Measurements from ENCODE around the gene CNNM1. TPM values are rescaled to one million over a fixed set of nuclear protein-coding genes. Genes with fewer than 3 reads are reported as not detected.

CNNM1 gene
- total and polyA plus RNA-seq, 9 of the 15 experiments (the other 6 are each of a cell fraction or from before 2014, with no cell fraction given): not detected

GRCh38 chr10:99337311-99337811 is 8.2 kb downstream of the CNNM1 start:
- Histone ChIP-seq H3K9me1 (ENCODE audit: control insufficient read depth, insufficient read depth, low read length) (no peaks in the 10 kb centered on the region), H3K27me3 (ENCODE audit: control insufficient read depth in 2 of 2, insufficient read depth in 2 of 2, low read length in 2 of 2) (peaks cover 3 to 13% of the 10 kb centered on the region in 2 experiments; a peak in 2 of 5 replicates), H3K27ac (ENCODE audit: extremely low read depth, low read depth, low read length) (no peak overlapping the region), H3K9ac (ENCODE audit: insufficient read depth in 1 of 2, low read depth in 2 of 2, low read length in 2 of 2) (no peak overlapping the region), H3K79me2 (ENCODE audit: control insufficient read depth, insufficient read depth, low read length) (no peaks in the 10 kb centered on the region), H4K20me1 (replicated peaks; ENCODE audit: control insufficient read depth, insufficient read depth, low read length) (no peaks in the 10 kb centered on the region), H3K9me3 (replicated peaks; ENCODE audit: control insufficient read depth, insufficient read depth, low read depth, low read length) (no peaks in the 10 kb centered on the region), H3K4me1 (replicated peaks in 1 of 2; ENCODE audit: control insufficient read depth in 2 of 2, insufficient read depth in 2 of 2, low read length in 2 of 2) (no peaks in the 10 kb centered on the region), H2AFZ (ENCODE audit: low read depth, low read length) (no peak overlapping the region), H3K36me3 (ENCODE audit: control insufficient read depth, insufficient read depth, low read length) (no peaks in the 10 kb centered on the region), H3K4me3 (no peak overlapping the region), H3K4me2 (ENCODE audit: insufficient read depth, low read length) (no peak overlapping the region)
- ATAC-seq: no peak
- in situ Hi-C loops (cut with MboI): no loop called here
- ChIA-PET POLR2A (interaction anchor here (0.9 to 1.2 kb wide), 2 partner anchors 9 to 12 kb away, joined by 3 read pairs; no protein-coding TSS in a partner anchor), CTCF (ENCODE audit: low intra/inter-chr PET ratio) (no interaction called here)
- TF ChIP-seq ZNF217 (CRISPR knock-in tag; IDR thresholded peaks at IDR 0.05): no peak
- TF ChIP-seq HIVEP1 (CRISPR knock-in tag; IDR thresholded peaks at IDR 0.05): no peak
- no peak for TF ChIP-seq MEF2A (IDR thresholded peaks at IDR 0.05; ENCODE audit: control insufficient read depth, low read depth, low read length)
- no peak for FAIRE-seq
- 0% methylated on average over 2 of the region's 2 CpGs for WGBS (ENCODE audit: insufficient coverage, low coverage, missing lambda C conversion rate)
- intact Hi-C loops (cut with micrococcal nuclease): no loop called here
- DNase-seq (ENCODE audit: extremely low read depth in 1 of 4, low spot score in 3 of 4): no peak
- no TSS peak for BruUV-seq (replicated peaks)

DNA sequence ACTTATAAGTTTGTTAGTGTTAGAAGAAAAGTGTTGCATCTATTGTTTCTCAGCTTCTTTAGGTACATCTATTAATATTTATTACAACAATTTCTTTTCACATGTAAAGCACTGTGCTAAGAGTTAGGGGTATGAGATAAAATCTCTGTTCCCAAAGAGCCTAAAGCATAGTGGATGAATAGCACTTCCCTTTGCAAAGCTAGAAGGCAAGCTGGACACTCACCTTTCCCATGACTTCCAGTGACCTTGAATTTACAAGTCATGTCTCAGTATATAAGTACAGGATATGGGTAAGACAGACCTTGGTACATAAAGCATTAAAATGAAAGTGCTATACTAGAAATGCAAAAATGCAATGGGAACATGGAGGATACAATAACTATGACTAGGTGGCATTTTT is 8.7 kb downstream of the CNNM1 start:
- H3K9me1 ChIP-seq (ENCODE audit: control insufficient read depth, insufficient read depth, low read length): no peaks in the 10 kb centered on the region
- H3K36me3 ChIP-seq (ENCODE audit: control insufficient read depth, insufficient read depth, low read length): no peaks in the 10 kb centered on the region
- intact Hi-C loops (cut with micrococcal nuclease) (no loop called here), in situ Hi-C loops (cut with MboI) (no loop called here)
- H3K27ac ChIP-seq (ENCODE audit: extremely low read depth, low read depth, low read length): no peak overlapping the region
- H3K4me3 ChIP-seq: no peak overlapping the region
- H3K9ac ChIP-seq (ENCODE audit: insufficient read depth in 1 of 2, low read depth in 2 of 2, low read length in 2 of 2): no peak overlapping the region
- no peak overlapping the region for H3K4me2 ChIP-seq (ENCODE audit: insufficient read depth, low read length)
- H3K27me3 ChIP-seq (ENCODE audit: control insufficient read depth in 2 of 2, insufficient read depth in 2 of 2, low read length in 2 of 2): peaks cover 3 to 13% of the 10 kb centered on the region in 2 experiments; a peak in 2 of 5 replicates
- H3K79me2 ChIP-seq (ENCODE audit: control insufficient read depth, insufficient read depth, low read length): no peaks in the 10 kb centered on the region
- POLR2A ChIA-PET: interaction anchor here (0.8 kb wide), 1 partner anchor 40 kb away, joined by 3 read pairs; no protein-coding TSS in a partner anchor
- no peaks in the 10 kb centered on the region for H4K20me1 ChIP-seq (replicated peaks; ENCODE audit: control insufficient read depth, insufficient read depth, low read length)
- DNase-seq (ENCODE audit: extremely low read depth in 1 of 4, low spot score in 3 of 4) (no peak), FAIRE-seq (no peak), ATAC-seq (no peak)
- no peak overlapping the region for H2AFZ ChIP-seq (ENCODE audit: low read depth, low read length)
- CTCF ChIA-PET (ENCODE audit: low intra/inter-chr PET ratio): no interaction called here
- H3K9me3 ChIP-seq (replicated peaks; ENCODE audit: control insufficient read depth, insufficient read depth, low read depth, low read length): no peaks in the 10 kb centered on the region
- BruUV-seq (replicated peaks): no TSS peak
- H3K4me1 ChIP-seq (replicated peaks in 1 of 2; ENCODE audit: control insufficient read depth in 2 of 2, insufficient read depth in 2 of 2, low read length in 2 of 2): no peaks in the 10 kb centered on the region
- TF ChIP-seq MTA2 (IDR thresholded peaks at IDR 0.05; ENCODE audit: low read depth) (no peak), CHCHD3 (CRISPR knock-in tag; IDR thresholded peaks at IDR 0.05) (no peak), ZNF780A (CRISPR knock-in tag; IDR thresholded peaks at IDR 0.05) (no peak), ILF3 (IDR thresholded peaks at IDR 0.05; ENCODE audit: borderline replicate concordance) (no peak), GTF2F1 (IDR thresholded peaks at IDR 0.05; ENCODE audit: low read depth, low read length) (no peak), ZNF644 (tag; IDR thresholded peaks at IDR 0.05; ENCODE audit: low read depth) (no peak), SRSF9 (IDR thresholded peaks at IDR 0.05; ENCODE audit: borderline replicate concordance, low read depth, low read length) (no peak), L3MBTL2 (IDR thresholded peaks at IDR 0.05) (no peak), ZNF77 (CRISPR knock-in tag; IDR thresholded peaks at IDR 0.05) (no peak), STAT5B (CRISPR knock-in tag; IDR thresholded peaks at IDR 0.05) (no peak)
- TF ChIP-seq, protein P1, sequence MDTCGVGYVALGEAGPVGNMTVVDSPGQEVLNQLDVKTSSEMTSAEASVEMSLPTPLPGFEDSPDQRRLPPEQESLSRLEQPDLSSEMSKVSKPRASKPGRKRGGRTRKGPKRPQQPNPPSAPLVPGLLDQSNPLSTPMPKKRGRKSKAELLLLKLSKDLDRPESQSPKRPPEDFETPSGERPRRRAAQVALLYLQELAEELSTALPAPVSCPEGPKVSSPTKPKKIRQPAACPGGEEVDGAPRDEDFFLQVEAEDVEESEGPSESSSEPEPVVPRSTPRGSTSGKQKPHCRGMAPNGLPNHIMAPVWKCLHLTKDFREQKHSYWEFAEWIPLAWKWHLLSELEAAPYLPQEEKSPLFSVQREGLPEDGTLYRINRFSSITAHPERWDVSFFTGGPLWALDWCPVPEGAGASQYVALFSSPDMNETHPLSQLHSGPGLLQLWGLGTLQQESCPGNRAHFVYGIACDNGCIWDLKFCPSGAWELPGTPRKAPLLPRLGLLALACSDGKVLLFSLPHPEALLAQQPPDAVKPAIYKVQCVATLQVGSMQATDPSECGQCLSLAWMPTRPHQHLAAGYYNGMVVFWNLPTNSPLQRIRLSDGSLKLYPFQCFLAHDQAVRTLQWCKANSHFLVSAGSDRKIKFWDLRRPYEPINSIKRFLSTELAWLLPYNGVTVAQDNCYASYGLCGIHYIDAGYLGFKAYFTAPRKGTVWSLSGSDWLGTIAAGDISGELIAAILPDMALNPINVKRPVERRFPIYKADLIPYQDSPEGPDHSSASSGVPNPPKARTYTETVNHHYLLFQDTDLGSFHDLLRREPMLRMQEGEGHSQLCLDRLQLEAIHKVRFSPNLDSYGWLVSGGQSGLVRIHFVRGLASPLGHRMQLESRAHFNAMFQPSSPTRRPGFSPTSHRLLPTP (IDR thresholded peaks at IDR 0.05; ENCODE audit: borderline replicate concordance, extremely low read depth, insufficient read length): no peak
